OCI-LY1 (cell line): ENCODE results near the gene PCDHA1.

Source experiments
- H2AFZ ChIP-seq: fragments of 200-600 bp; sonication (generic), shearing (Covaris generic); 2 replicates; pipeline ENCODE4 v1.6.0; 2014; ENCODE audit warnings: antibody characterized with exemption, mild to moderate bottlenecking, low read length
- H3F3A ChIP-seq: fragments of 200-600 bp; sonication (generic), shearing (Covaris generic); 2 replicates; pipeline ENCODE4 v1.6.0; 2014; ENCODE audit warnings: mild to moderate bottlenecking, antibody characterized with exemption, low read length, moderate library complexity; ENCODE audit not compliant: insufficient read depth
- H3K27ac ChIP-seq: fragments of 200-600 bp; sonication (generic); 2 replicates; pipeline ENCODE4 v1.5.1; 2014; ENCODE audit warnings: low read length, mixed run types, mild to moderate bottlenecking, low read depth; ENCODE audit not compliant: poor library complexity, severe bottlenecking
- H3K27me3 ChIP-seq: fragments of 200-600 bp; sonication (generic); 2 replicates; pipeline ENCODE4 v1.6.0; 2014; ENCODE audit warnings: antibody characterized with exemption, mild to moderate bottlenecking, low read length, moderate library complexity; ENCODE audit not compliant: insufficient read depth
- H3K36me3 ChIP-seq: fragments of 200-600 bp; sonication (generic); 2 replicates; pipeline ENCODE4 v1.6.1; 2014; ENCODE audit warnings: mild to moderate bottlenecking, antibody characterized with exemption, low read length, moderate library complexity, mixed read lengths; ENCODE audit not compliant: insufficient read depth
- H3K4me1 ChIP-seq: fragments of 200-600 bp; sonication (generic); 2 replicates; pipeline ENCODE4 v1.5.1; 2014; ENCODE audit warnings: mild to moderate bottlenecking, low read length, moderate library complexity; ENCODE audit not compliant: insufficient read depth, severe bottlenecking
- H3K4me2 ChIP-seq: fragments of 200-600 bp; sonication (generic), shearing (Covaris generic); 2 replicates; pipeline ENCODE4 v1.6.1; 2014; ENCODE audit warnings: low read length
- H3K4me3 ChIP-seq: fragments of 200-600 bp; sonication (generic); 2 replicates; pipeline ENCODE4 v1.5.1; 2014; ENCODE audit warnings: low read length, low read depth, mild to moderate bottlenecking, mixed read lengths; ENCODE audit not compliant: poor library complexity, severe bottlenecking
- H3K79me2 ChIP-seq: fragments of 200-600 bp; shearing (Covaris generic); 2 replicates; pipeline ENCODE4 v1.6.1; 2016; ENCODE audit warnings: mixed run types, low read length, mixed read lengths; ENCODE audit not compliant: insufficient read depth
- H3K9ac ChIP-seq: fragments of 200-600 bp; sonication (generic), shearing (Covaris generic); 2 replicates; pipeline ENCODE4 v1.6.1; 2014; ENCODE audit warnings: mild to moderate bottlenecking, low read length, mixed read lengths
- H3K9me2 ChIP-seq: fragments of 200-600 bp; sonication (generic), shearing (Covaris generic); 2 replicates; pipeline ENCODE4 v1.6.1; 2014; ENCODE audit warnings: low read depth, mild to moderate bottlenecking, low read length, mixed read lengths
- H3K9me3 ChIP-seq: fragments of 200-600 bp; shearing (Covaris generic); 2 replicates; pipeline ENCODE4 v1.6.1; 2014; ENCODE audit warnings: low read length, mixed read lengths
- H4K20me1 ChIP-seq: fragments of 200-600 bp; sonication (generic), shearing (Covaris generic); 2 replicates; pipeline ENCODE4 v1.6.0; 2016; ENCODE audit warnings: mild to moderate bottlenecking, low read length; ENCODE audit not compliant: insufficient read depth
- EZH2 ChIP-seq: fragments of 200-600 bp; sonication (generic), shearing (Covaris generic); IDR thresholded peaks from 2 replicates; pipeline ENCODE4 v1.8.0; 2017; ENCODE audit warnings: borderline replicate concordance, mixed run types, mild to moderate bottlenecking, antibody characterized with exemption, low read length, moderate library complexity, mixed read lengths
- TF ChIP-seq, protein P1 (sequence below): fragments of 200-600 bp; sonication (generic), shearing (Covaris generic); IDR thresholded peaks from 2 replicates; pipeline ENCODE4 v1.5.1; 2017; ENCODE audit warnings: mild to moderate bottlenecking, antibody characterized with exemption, low read length, moderate library complexity, mixed read lengths

Gene PCDHA1

GRCh38 chr5:140967226-140967893 lies 181.4 kb downstream of the PCDHA1 start:
- no peak for TF ChIP-seq EZH2
- TF ChIP-seq, protein P1, sequence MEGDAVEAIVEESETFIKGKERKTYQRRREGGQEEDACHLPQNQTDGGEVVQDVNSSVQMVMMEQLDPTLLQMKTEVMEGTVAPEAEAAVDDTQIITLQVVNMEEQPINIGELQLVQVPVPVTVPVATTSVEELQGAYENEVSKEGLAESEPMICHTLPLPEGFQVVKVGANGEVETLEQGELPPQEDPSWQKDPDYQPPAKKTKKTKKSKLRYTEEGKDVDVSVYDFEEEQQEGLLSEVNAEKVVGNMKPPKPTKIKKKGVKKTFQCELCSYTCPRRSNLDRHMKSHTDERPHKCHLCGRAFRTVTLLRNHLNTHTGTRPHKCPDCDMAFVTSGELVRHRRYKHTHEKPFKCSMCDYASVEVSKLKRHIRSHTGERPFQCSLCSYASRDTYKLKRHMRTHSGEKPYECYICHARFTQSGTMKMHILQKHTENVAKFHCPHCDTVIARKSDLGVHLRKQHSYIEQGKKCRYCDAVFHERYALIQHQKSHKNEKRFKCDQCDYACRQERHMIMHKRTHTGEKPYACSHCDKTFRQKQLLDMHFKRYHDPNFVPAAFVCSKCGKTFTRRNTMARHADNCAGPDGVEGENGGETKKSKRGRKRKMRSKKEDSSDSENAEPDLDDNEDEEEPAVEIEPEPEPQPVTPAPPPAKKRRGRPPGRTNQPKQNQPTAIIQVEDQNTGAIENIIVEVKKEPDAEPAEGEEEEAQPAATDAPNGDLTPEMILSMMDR, result no peak
- Histone ChIP-seq H3K79me2 (no peaks in the 10 kb centered on the region), H3K4me3 (no peak overlapping the region), H3K4me2 (no peak overlapping the region), H3K9ac (no peak overlapping the region), H3K36me3 (no peaks in the 10 kb centered on the region), H4K20me1 (no peaks in the 10 kb centered on the region), H3K27me3 (no peaks in the 10 kb centered on the region), H3K4me1 (no peaks in the 10 kb centered on the region), H3F3A (no peaks in the 10 kb centered on the region), H2AFZ (no peak overlapping the region), H3K9me2 (no peaks in the 10 kb centered on the region), H3K9me3 (no peaks in the 10 kb centered on the region), H3K27ac (no peak overlapping the region)

- Histone ChIP-seq H3K36me3 (no peaks in the 10 kb centered on the region), H3K9ac (no peak overlapping the region), H2AFZ (no peak overlapping the region), H3K79me2 (no peaks in the 10 kb centered on the region), H3K27me3 (no peaks in the 10 kb centered on the region), H3K4me1 (no peaks in the 10 kb centered on the region), H3K9me3 (no peaks in the 10 kb centered on the region), H3K4me3 (no peak overlapping the region), H4K20me1 (no peaks in the 10 kb centered on the region), H3K4me2 (no peak overlapping the region), H3F3A (no peaks in the 10 kb centered on the region), H3K9me2 (no peaks in the 10 kb centered on the region), H3K27ac (no peak overlapping the region)
- no peak for TF ChIP-seq EZH2
- TF ChIP-seq, protein P1, result no peak
Observed at GRCh38 chr5:140969880-140970279, 183.9 kb downstream of the PCDHA1 start.

- no peaks in the 10 kb centered on the region for H3K79me2 ChIP-seq
- H3K4me1 ChIP-seq, result no peaks in the 10 kb centered on the region
- H3K9me2 ChIP-seq, result no peaks in the 10 kb centered on the region
- TF ChIP-seq EZH2, result no peak
- TF ChIP-seq, protein P1, result no peak
- H3K4me2 ChIP-seq, result no peak overlapping the region
- no peaks in the 10 kb centered on the region for H3F3A ChIP-seq
- H3K27me3 ChIP-seq, result no peaks in the 10 kb centered on the region
- H3K36me3 ChIP-seq, result no peaks in the 10 kb centered on the region
- H3K9ac ChIP-seq, result no peak overlapping the region
- no peak overlapping the region for H3K4me3 ChIP-seq
- H4K20me1 ChIP-seq, result no peaks in the 10 kb centered on the region
- no peak overlapping the region for H2AFZ ChIP-seq
- no peaks in the 10 kb centered on the region for H3K9me3 ChIP-seq
- H3K27ac ChIP-seq, result no peak overlapping the region
Observed at GRCh38 chr5:140973550-140973949, 187.6 kb downstream of the PCDHA1 start.
